K562 (cell line): ENCODE measurements around the gene CLDN20. TPM values are rescaled to one million over a fixed set of nuclear protein-coding genes. Genes with fewer than 3 reads are reported as not detected.

Experiments
- ARID1B ChIP-seq: fragments of 450-650 bp; IDR thresholded peaks from 2 replicates; pipeline ENCODE4 v1.6.1; 2016; ENCODE audit warnings: antibody characterized with exemption, mild to moderate bottlenecking, inconsistent platforms
- DIDO1 ChIP-seq: fragments of 450-650 bp; IDR thresholded peaks from 2 replicates; pipeline ENCODE4 v1.6.1; 2016; ENCODE audit warnings: low read depth, missing biosample characterization, missing genetic modification characterization
- E2F3 ChIP-seq: fragments of 250-450 bp; sonication (Bioruptor Pico); IDR thresholded peaks from 2 replicates; pipeline ENCODE4 v1.4.0; 2020; ENCODE audit warnings: mild to moderate bottlenecking
- ELF1 ChIP-seq: fragments of 200-800 bp; sonication (Bioruptor generic); IDR thresholded peaks from 2 replicates; pipeline ENCODE4 v1.6.1; 2016; ENCODE audit warnings: missing genetic modification characterization, missing compliant biosample characterization
- GTF2F1 ChIP-seq: IDR thresholded peaks from 2 replicates; pipeline ENCODE4 v1.6.1; 2011; ENCODE audit warnings: low read depth, low read length, improper control_type of control experiment
- HDAC2 ChIP-seq: fragments of 450-650 bp; IDR thresholded peaks from 2 replicates; pipeline ENCODE4 v1.6.1; 2016; ENCODE audit warnings: mild to moderate bottlenecking
- KLF1 ChIP-seq: fragments of 450-650 bp; IDR thresholded peaks from 2 replicates; pipeline ENCODE4 v1.6.1; 2016; ENCODE audit warnings: missing genetic modification characterization, missing compliant biosample characterization
- NBN ChIP-seq: fragments of 450-650 bp; IDR thresholded peaks from 2 replicates; pipeline ENCODE4 v1.6.1; 2016; ENCODE audit warnings: low read depth, mild to moderate bottlenecking
- NR2C2 ChIP-seq, 2 experiments: fragments of 200-800 bp in 1 of 2; sonication (Bioruptor generic) in 1 of 2; sonication (generic) in 1 of 2; formaldehyde crosslinking in 1 of 2; IDR thresholded peaks; 2 replicates each; pipeline versions ENCODE4 v1.6.1 to v1.8.0; 2016 to 2022; ENCODE audit warnings: mild to moderate bottlenecking in 1 of 2, missing compliant biosample characterization in 1 of 2, missing genetic modification characterization in 1 of 2, missing genetic modification reagents in 1 of 2
- POLR2AphosphoS5 ChIP-seq: IDR thresholded peaks from 2 replicates; pipeline ENCODE4 v1.6.1; 2011; ENCODE audit warnings: mild to moderate bottlenecking, low read depth, low read length, moderate library complexity; ENCODE audit not compliant: control insufficient read depth, insufficient read depth
- POLR2B ChIP-seq: fragments of 450-650 bp; IDR thresholded peaks from 2 replicates; pipeline ENCODE4 v1.6.1; 2018; ENCODE audit warnings: low read depth; ENCODE audit not compliant: partially characterized antibody
- RBM25 ChIP-seq: fragments of 200-400 bp; formaldehyde crosslinking; IDR thresholded peaks from 2 replicates; pipeline ENCODE4 v1.6.1; 2018; ENCODE audit warnings: low read length, low read depth, moderate library complexity; ENCODE audit not compliant: severe bottlenecking
- SLC30A9 ChIP-seq: fragments of 250-450 bp; sonication (Bioruptor Pico); IDR thresholded peaks from 2 replicates; pipeline ENCODE4 v1.8.0; 2022; ENCODE audit warnings: mild to moderate bottlenecking, moderate library complexity
- SMARCE1 ChIP-seq: fragments of 450-650 bp; IDR thresholded peaks from 2 replicates; pipeline ENCODE4 v1.7.1; 2016; ENCODE audit warnings: mild to moderate bottlenecking
- TGIF2 ChIP-seq: sonication (generic); formaldehyde crosslinking; IDR thresholded peaks from 2 replicates; pipeline ENCODE4 v1.8.1; 2022; ENCODE audit warnings: mild to moderate bottlenecking, missing genetic modification reagents, moderate library complexity
- TRIM28 ChIP-seq: fragments of 450-650 bp; IDR thresholded peaks from 2 replicates; pipeline ENCODE4 v1.6.1; 2017
- ZNF384 ChIP-seq: IDR thresholded peaks from 2 replicates; pipeline ENCODE4 v1.6.1; 2012; ENCODE audit warnings: low read depth, low read length, improper control_type of control experiment
- polyA plus RNA-seq, 8 experiments: library from polyadenylated mRNA; depleted of rRNA in 4 of 8; stranded (reverse) in 5 of 8; unstranded in 3 of 8; fragments of >200 nt; fragmentation: Nextera tagmentation in 2 of 8; fragmentation: Illumina TruSeq in 1 of 8; extraction: Ambion mirVana in 2 of 8; extraction: Trizol in 1 of 8; gene quantifications; 2 replicates each; pipeline versions ENCODE4 v1.2.1 to v1.2.3, GENCODE V29; 2011 to 2014; ENCODE audit warnings: inconsistent platforms in 1 of 8, missing spikeins in 1 of 8
- total RNA-seq, 7 experiments: library from RNA; depleted of rRNA in 6 of 7; stranded (reverse); fragments of >200 nt in 6 of 7; fragmentation: Illumina TruSeq in 2 of 7; extraction: Trizol in 2 of 7; gene quantifications; 2 replicates each; pipeline versions ENCODE4 v1.2.1 to v1.2.3, GENCODE V29; 2011 to 2021; ENCODE audit warnings: low replicate concordance in 1 of 7
- TF ChIP-seq, protein P1 (sequence below): fragments of 250-450 bp; sonication (Bioruptor Pico); IDR thresholded peaks from 2 replicates; pipeline ENCODE4 v1.4.0; 2020
- TF ChIP-seq, protein P2 (sequence below): fragments of 450-650 bp; formaldehyde crosslinking; IDR thresholded peaks from 2 replicates; pipeline ENCODE4 v1.4.0; 2020; ENCODE audit warnings: mild to moderate bottlenecking
- TF ChIP-seq, protein P3 (sequence below), 3 experiments: IDR thresholded peaks in 2 of 3; conservative IDR thresholded peaks in 1 of 3; 2 replicates each; pipeline ENCODE4 v1.5.1; 2011 to 2012; ENCODE audit warnings: low read length in 3 of 3, mild to moderate bottlenecking in 3 of 3, control low read depth in 2 of 3, improper control_type of control experiment in 1 of 3, inconsistent platforms in 1 of 3, low read depth in 1 of 3, mixed read lengths in 1 of 3, moderate library complexity in 1 of 3; ENCODE audit not compliant: insufficient read depth in 2 of 3

The CLDN20 gene
- total and polyA plus RNA-seq, 9 of the 15 experiments (the other 6 are each of a cell fraction or from before 2014, with no cell fraction given): not detected

DNA sequence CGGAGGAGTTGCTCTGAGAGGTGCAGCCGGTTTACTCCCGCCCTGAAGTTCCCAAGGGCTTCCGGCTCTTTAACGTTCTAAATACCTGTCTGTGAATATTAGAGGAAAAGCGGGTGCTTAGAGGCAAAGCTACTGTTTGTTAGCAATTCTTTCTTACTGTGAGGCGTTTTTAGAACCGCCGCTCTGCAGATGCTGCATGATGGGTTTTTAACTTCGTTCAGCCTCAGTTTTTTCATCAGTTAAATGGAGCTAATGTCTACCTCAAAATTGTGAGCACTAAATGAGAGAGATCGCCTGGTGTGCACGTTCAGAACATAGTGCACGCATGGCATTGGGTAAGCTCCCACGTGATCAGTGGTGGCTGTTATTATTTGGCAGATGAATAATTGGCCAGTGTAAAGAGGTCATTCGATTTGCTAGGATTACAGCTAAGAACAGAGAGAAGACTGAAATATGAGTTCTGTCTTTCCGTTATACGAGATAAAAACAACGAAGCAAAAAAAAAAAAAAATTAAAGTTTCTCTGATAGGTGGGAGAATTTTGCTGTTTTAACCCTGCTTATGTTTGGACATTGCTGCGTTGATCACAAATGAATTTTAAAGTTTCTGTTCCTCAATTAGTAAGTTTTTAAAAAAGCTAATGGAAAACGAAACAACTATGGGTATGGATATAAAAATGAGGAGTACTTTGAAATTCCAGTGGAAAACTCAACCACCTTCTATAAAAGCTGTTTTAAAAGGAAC, 51.1 kb downstream of the CLDN20 start (continued):
- TF ChIP-seq HDAC2: peak; percentile 99
- TF ChIP-seq NR2C2 (CRISPR knock-in tag; IDR thresholded peaks at IDR 0.05): peak; percentile 29; the same call in 1 of the 2 replicates
- peak; percentile 71 for TF ChIP-seq NR2C2 (tag; IDR thresholded peaks at IDR 0.05)
- peak; percentile 86 for TF ChIP-seq ELF1 (tag)
- no peak for TF ChIP-seq SLC30A9 (CRISPR knock-in tag)
- 0 out of 2 replicates have a peak, but pooled peaks have one; percentile 41 for TF ChIP-seq TRIM28
- TF ChIP-seq POLR2AphosphoS5: no peak
- 0 out of 2 replicates have a peak, but pooled peaks have one; percentile 26 for TF ChIP-seq ZNF384
- peak; percentile 4 for TF ChIP-seq POLR2B
- TF ChIP-seq NBN: peak; percentile 93
- peak; percentile 36; the same call in 1 of the 2 replicates for TF ChIP-seq SMARCE1
- TF ChIP-seq, protein P1, sequence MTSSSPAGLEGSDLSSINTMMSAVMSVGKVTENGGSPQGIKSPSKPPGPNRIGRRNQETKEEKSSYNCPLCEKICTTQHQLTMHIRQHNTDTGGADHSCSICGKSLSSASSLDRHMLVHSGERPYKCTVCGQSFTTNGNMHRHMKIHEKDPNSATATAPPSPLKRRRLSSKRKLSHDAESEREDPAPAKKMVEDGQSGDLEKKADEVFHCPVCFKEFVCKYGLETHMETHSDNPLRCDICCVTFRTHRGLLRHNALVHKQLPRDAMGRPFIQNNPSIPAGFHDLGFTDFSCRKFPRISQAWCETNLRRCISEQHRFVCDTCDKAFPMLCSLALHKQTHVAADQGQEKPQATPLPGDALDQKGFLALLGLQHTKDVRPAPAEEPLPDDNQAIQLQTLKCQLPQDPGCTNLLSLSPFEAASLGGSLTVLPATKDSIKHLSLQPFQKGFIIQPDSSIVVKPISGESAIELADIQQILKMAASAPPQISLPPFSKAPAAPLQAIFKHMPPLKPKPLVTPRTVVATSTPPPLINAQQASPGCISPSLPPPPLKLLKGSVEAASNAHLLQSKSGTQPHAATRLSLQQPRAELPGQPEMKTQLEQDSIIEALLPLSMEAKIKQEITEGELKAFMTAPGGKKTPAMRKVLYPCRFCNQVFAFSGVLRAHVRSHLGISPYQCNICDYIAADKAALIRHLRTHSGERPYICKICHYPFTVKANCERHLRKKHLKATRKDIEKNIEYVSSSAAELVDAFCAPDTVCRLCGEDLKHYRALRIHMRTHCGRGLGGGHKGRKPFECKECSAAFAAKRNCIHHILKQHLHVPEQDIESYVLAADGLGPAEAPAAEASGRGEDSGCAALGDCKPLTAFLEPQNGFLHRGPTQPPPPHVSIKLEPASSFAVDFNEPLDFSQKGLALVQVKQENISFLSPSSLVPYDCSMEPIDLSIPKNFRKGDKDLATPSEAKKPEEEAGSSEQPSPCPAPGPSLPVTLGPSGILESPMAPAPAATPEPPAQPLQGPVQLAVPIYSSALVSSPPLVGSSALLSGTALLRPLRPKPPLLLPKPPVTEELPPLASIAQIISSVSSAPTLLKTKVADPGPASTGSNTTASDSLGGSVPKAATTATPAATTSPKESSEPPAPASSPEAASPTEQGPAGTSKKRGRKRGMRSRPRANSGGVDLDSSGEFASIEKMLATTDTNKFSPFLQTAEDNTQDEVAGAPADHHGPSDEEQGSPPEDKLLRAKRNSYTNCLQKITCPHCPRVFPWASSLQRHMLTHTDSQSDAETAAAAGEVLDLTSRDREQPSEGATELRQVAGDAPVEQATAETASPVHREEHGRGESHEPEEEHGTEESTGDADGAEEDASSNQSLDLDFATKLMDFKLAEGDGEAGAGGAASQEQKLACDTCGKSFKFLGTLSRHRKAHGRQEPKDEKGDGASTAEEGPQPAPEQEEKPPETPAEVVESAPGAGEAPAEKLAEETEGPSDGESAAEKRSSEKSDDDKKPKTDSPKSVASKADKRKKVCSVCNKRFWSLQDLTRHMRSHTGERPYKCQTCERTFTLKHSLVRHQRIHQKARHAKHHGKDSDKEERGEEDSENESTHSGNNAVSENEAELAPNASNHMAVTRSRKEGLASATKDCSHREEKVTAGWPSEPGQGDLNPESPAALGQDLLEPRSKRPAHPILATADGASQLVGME (CRISPR knock-in tag): no peak
- TF ChIP-seq ARID1B: peak; percentile 7; the same call in 1 of the 2 replicates
- TF ChIP-seq DIDO1 (tag): 0 out of 2 replicates have a peak, but pooled peaks have one; percentile 61
- TF ChIP-seq E2F3: no peak
- peak; percentile 77 for TF ChIP-seq KLF1 (tag)
- TF ChIP-seq RBM25: peak; percentile 98
- TF ChIP-seq, protein P2, sequence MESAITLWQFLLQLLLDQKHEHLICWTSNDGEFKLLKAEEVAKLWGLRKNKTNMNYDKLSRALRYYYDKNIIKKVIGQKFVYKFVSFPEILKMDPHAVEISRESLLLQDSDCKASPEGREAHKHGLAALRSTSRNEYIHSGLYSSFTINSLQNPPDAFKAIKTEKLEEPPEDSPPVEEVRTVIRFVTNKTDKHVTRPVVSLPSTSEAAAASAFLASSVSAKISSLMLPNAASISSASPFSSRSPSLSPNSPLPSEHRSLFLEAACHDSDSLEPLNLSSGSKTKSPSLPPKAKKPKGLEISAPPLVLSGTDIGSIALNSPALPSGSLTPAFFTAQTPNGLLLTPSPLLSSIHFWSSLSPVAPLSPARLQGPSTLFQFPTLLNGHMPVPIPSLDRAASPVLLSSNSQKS (CRISPR knock-in tag): no peak
- no peak for TF ChIP-seq TGIF2
- TF ChIP-seq, protein P3, sequence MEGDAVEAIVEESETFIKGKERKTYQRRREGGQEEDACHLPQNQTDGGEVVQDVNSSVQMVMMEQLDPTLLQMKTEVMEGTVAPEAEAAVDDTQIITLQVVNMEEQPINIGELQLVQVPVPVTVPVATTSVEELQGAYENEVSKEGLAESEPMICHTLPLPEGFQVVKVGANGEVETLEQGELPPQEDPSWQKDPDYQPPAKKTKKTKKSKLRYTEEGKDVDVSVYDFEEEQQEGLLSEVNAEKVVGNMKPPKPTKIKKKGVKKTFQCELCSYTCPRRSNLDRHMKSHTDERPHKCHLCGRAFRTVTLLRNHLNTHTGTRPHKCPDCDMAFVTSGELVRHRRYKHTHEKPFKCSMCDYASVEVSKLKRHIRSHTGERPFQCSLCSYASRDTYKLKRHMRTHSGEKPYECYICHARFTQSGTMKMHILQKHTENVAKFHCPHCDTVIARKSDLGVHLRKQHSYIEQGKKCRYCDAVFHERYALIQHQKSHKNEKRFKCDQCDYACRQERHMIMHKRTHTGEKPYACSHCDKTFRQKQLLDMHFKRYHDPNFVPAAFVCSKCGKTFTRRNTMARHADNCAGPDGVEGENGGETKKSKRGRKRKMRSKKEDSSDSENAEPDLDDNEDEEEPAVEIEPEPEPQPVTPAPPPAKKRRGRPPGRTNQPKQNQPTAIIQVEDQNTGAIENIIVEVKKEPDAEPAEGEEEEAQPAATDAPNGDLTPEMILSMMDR (IDR thresholded peaks at IDR 0.05 in 2 of 3, conservative IDR thresholded peaks at IDR 0.05 in 1 of 3; ENCODE audit: insufficient read depth in 2 of 3, low read depth in 1 of 3, low read length in 3 of 3): 0 out of 6 replicates have a peak, but pooled peaks of 1 of the 3 experiments have one; percentile 0
- no peak for TF ChIP-seq GTF2F1
